Islet precursor cell (in vitro differentiated cells): ENCODE measurements around the gene KIAA1549.

ENCODE experiments used
- DNase-seq: peaks from one replicate; pipeline ENCODE4 v3.0.0-alpha.2; 2018

KIAA1549 gene

GRCh38 chr7:138903186-138903820 lies 77.9 kb downstream of the KIAA1549 start:
- no peak for DNase-seq

DNA sequence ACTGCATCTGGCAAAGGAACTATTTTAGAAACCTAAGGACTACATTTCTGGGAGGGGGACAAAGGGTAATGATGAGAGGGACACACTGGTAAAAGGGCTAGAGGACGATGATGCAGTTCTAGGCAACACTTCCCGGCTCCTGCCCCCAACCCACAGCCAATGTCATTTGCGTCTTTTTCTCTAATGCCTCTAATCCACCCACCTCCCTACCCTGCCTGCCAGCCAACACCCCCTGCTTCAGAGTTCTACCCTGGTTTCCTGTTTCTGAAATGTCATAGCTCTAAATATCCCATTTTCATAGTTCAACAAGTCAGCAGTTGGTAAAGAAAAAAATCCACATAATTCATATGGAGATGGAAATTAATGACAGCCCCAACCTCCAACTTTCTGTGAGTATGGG lies 79.0 kb downstream of the KIAA1549 start:
- DNase-seq: no peak

DNA sequence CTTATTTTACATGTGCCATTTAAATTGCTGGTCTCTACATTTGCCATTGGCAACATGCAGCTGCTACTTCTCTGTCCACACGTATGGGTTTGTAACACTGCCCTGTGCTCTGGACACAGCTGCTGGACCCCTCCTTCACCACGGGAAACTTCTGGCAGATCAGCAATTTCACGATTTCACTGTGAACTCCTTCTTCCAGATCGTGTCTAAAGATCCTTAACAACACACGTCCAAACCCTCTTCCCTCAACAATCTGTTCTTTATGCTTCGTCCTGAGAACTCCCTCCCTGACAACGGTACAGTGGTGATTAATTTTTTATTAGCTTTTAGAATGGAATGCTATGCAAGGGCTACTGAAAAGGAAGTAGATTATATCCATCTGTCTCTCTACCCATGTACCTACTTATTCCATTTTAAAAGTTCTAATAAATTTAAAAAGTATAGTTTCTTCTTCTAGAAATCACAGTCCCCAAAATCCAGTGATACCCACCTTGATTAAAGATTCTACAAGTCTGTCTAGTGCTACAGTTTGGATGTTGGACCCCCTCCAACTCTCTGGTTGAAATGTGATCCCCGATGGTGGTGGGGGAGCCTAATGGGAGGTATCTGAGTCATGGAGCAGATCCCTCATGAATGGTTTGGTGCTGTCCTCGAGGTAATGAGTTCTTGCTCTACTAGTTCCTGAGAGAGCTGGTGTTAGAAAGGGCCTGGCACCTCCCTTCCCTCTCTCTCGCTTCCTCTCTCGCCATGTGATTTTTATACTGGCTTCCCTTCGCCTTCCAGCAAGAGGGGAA lies 81.0 kb downstream of the KIAA1549 start:
- no peak for DNase-seq

- DNase-seq: no peak
Measured at GRCh38 chr7:138898802-138899201, 82.4 kb downstream of the KIAA1549 start.

DNA sequence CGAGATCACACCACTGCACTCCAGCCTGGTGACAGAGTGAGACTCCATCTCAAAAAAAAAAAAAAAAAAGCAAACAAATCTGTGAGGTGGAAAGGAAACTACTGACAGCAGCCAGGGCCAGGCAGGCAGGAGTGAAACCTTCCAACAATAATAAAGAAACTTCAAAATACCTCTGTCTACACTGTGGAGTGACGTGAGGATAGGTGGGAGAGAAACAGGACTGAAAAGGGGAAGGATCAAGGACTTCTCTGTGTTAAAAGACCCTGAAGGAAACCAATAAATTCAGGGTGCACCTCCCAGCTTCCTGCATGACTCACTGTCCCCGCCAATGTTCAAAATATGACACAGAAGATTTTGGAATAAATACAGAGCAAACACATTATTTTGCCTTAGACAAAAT lies 82.9 kb downstream of the KIAA1549 start:
- DNase-seq: no peak

- DNase-seq: no peak
Measured at GRCh38 chr7:138895679-138896078, 85.5 kb downstream of the KIAA1549 start.

DNA sequence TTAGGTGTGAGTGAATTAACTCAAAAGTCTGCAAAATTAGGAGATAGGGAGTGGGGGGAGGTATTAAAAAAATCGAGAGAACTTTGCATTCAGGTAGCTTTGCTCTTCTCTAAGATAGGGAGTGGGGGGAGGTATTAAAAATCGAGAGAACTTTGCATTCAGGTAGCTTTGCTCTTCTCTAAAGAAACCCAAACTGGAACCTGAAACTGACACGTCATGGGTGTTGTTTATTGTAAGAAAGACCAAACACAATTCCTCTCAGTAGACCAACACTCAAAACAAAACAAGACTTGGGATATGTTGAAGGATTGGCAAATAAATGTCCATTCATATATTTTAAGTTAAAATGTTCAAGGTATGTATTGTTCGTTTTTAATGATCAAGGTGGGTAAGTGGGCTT lies 87.9 kb downstream of the KIAA1549 start:
- DNase-seq: no peak

DNA sequence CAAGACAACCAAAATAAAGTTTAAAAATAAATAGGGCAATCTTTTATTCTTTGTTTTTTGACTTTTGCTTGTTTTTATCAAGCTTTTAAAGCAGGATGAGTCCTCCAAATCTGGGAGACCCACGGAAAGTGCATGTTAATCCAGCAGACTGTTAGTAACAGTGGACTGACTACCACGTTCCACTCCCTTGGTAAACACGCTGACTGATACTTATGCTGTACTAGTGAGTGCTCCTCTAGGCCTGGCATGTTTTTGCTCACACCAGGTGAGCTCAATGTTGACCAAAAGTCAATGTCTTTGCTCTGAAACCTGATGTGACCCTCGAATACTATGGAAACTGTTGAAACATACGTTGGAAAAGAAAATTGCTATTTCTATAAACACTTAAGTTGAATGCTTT lies 88.4 kb downstream of the KIAA1549 start:
- DNase-seq: no peak

GRCh38 chr7:138892006-138892630 lies 89.1 kb downstream of the KIAA1549 start:
- no peak for DNase-seq

GRCh38 chr7:138891446-138891810 lies 89.8 kb downstream of the KIAA1549 start:
- DNase-seq: no peak

GRCh38 chr7:138890499-138891445 lies 90.4 kb downstream of the KIAA1549 start:
- no peak for DNase-seq

- no peak for DNase-seq
Measured at GRCh38 chr7:138889582-138890498, 91.3 kb downstream of the KIAA1549 start.

DNA sequence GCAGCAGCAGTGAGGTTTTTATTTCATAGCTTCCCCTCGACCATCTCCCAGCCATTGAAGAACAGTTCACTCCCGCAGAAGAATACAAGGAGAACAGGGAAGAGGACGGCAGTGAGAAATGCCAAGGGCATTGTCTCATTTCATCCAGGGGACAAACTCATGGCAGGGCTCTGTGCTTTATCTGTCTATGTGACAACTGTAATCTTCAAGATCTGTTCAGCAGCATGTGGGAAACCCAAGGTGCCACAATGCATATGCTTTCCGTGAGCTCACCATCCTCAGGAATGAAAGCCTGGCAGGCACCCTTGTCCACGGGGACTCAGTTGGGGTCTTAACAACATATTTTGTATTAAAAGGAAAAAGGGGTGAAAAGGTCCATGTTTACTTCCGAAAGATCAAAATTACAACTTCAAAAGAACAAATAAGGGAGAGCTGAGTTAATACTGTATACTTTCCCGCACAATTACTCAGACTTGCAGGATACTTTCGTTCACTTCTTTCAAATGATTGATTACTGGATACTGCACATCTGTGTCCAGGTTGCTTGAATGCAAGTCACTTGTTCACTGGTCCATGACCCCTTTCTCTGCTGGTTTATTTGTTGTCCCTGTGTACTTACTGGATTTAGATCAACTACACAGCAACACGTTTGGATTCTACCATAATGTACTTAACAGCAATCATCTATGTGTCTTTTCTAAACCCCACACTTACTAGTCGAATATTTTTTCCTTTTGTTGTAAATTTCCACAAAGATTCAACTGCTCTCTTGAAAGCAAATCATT lies 93.1 kb downstream of the KIAA1549 start:
- DNase-seq: no peak

GRCh38 chr7:138887085-138887710 lies 94.0 kb downstream of the KIAA1549 start:
- no peak for DNase-seq

DNA sequence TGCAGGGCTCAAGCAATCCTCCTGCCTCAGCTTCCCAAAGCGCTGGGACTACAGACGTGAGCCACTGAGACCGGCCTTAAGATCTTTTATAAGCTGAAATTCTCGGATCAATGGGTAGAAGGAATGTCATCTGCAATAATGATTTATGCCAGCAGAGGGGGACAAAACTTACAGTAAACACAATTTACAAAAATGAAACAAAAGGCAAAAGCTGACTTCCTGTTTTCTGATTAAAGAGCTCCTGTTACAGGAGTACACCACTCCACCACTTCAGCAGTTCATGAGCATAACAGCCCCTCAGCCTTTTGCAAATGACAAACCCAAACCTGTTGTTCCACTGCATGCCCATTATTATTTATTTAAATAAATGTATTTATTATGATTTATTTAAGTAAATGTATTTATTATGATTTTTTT lies 94.7 kb downstream of the KIAA1549 start:
- no peak for DNase-seq

DNA sequence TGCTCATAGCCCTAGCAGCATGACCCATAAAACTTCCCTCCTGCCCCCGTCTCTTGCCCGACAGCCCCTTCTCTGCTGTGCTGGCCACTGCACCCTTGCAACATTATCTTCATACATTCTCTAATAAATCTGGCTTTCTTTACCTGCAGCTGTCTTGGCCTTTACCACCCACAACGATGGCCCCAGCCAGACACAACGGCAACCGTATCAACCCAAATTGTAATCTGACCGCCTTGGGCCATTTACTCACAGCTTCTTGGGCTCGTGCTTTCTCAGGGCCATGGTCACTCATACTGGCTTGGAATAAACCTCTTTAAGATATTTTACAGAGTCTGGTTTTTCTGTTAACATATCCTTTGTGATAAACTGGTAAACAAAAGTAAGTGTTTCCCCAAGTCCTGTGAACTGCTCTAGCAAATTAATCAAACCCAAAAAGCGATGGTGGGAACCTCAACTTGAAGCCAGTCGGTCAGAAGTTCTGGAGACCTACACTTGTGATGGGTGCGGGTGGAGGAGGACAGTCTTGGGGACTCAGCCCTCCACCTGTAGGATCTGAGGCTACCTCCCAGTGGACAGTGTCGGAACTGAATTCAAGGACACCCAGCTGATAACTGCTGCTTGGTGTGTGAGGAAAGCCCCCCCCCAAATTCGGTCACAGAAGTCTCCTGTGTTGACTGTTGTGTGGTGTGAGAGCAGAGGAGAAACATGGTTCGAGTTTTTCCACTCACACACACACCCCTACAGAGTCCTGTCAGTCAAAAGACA lies 95.6 kb downstream of the KIAA1549 start:
- DNase-seq: no peak

DNA sequence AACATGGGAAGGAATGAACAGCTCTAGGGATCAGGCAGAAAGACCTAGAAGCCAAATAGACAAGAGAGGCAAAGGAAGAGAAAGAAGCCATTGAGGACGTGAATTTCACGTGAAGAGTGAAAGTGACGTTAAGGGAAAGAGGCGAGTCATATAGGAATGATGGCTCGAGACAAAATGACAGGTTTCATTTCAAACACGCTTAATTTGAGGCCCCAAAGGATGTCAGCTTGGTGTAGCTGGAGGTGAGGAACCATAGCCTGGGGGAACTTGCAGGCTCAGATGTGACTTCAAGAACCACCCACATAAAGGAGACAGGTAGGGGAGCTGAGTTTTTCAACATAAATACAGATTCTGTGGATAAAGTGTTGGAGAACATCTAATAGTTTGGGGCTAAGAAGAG lies 98.9 kb downstream of the KIAA1549 start:
- no peak for DNase-seq

- DNase-seq: no peak
Measured at GRCh38 chr7:138881579-138882188, 99.5 kb downstream of the KIAA1549 start.

GRCh38 chr7:138880881-138881578 lies 100.2 kb downstream of the KIAA1549 start:
- no peak for DNase-seq
